Left lobe of liver (tissue), 2 donors: Measurements from ENCODE around the gene MOBP. TPM values are rescaled to one million over a fixed set of nuclear protein-coding genes. Genes with fewer than 3 reads are reported as not detected.
"Not testable (repeated sequence)": the region's sequence is repeated elsewhere in the genome, so short reads cannot be mapped to it uniquely, and the experiment has no call there.

Experiments
- ATAC-seq: fragments of 200-7000 bp; cut with Tn5 transposase; one replicate; pipeline ENCODE4 v1.9.1; 2020; ENCODE audit warnings: mild to moderate bottlenecking, moderate library complexity
- DNase-seq: peaks from one replicate; pipeline ENCODE4 v3.0.0-alpha.2; 2020; ENCODE audit warnings: low spot score
- total RNA-seq: library from RNA; stranded (reverse); gene quantifications from one replicate; pipeline ENCODE4 v1.2.1, GENCODE V29; 2021
- donor health status: DM: no; HTN: no; CAD: no; lungs with moderate emphysema.
- donor health status: DM: no; HTN: yes; CAD: no.

MOBP gene
- total RNA-seq, 1 donor from 2014 or later, result not detected

GRCh38 chr3:39448506-39449233 is 18.8 kb upstream of the MOBP start:
- no peak for ATAC-seq

GRCh38 chr3:39449796-39450195 is 17.7 kb upstream of the MOBP start:
- DNase-seq, result no peak
- ATAC-seq, result no peak

More at GRCh38 chr3:39448506-39449233, 18.8 kb upstream of the MOBP start:
- DNase-seq, result no peak

- DNase-seq (no peak), ATAC-seq (no peak)
These were observed 14.3 kb upstream of the MOBP start for GRCh38 chr3:39453134-39453533.

GRCh38 chr3:39453872-39454271 is 13.6 kb upstream of the MOBP start:
- ATAC-seq, DNase-seq: not testable (repeated sequence)

GRCh38 chr3:39454591-39455217 is 12.8 kb upstream of the MOBP start:
- DNase-seq, result no peak
- ATAC-seq, result no peak

- ATAC-seq, result no peak
These were observed 11.3 kb upstream of the MOBP start for GRCh38 chr3:39456159-39456558.

GRCh38 chr3:39457361-39457760 is 10.1 kb upstream of the MOBP start:
- no peak for ATAC-seq
- no peak for DNase-seq

More at GRCh38 chr3:39456159-39456558, 11.3 kb upstream of the MOBP start:
- DNase-seq, result no peak

GRCh38 chr3:39458579-39458978 is 8.9 kb upstream of the MOBP start:
- ATAC-seq, DNase-seq: not testable (repeated sequence)

- no peak for ATAC-seq
- DNase-seq, result no peak
These were observed 6.8 kb upstream of the MOBP start for GRCh38 chr3:39460677-39461076.

GRCh38 chr3:39463269-39463668 is 4.2 kb upstream of the MOBP start:
- no peak for ATAC-seq
- DNase-seq, result no peak

- DNase-seq, result no peak
- no peak for ATAC-seq
These were observed 492 bp upstream of the MOBP start for GRCh38 chr3:39466988-39467387.

GRCh38 chr3:39468108-39468436 is 592 bp downstream of the MOBP start:
- DNase-seq (no peak), ATAC-seq (no peak)

GRCh38 chr3:39469258-39469657 is 1.8 kb downstream of the MOBP start:
- no peak for DNase-seq
- no peak for ATAC-seq

GRCh38 chr3:39469945-39470344 is 2.5 kb downstream of the MOBP start:
- ATAC-seq (no peak), DNase-seq (no peak)

- no peak for ATAC-seq
- no peak for DNase-seq
These were observed 4.2 kb downstream of the MOBP start for GRCh38 chr3:39471652-39472051.

- ATAC-seq (no peak), DNase-seq (no peak)
These were observed 6.1 kb downstream of the MOBP start for GRCh38 chr3:39473452-39474125.

- no peak for DNase-seq
- no peak for ATAC-seq
These were observed 6.6 kb downstream of the MOBP start for GRCh38 chr3:39474126-39474515.

- DNase-seq, result no peak
- ATAC-seq, result no peak
These were observed 9.3 kb downstream of the MOBP start for GRCh38 chr3:39476783-39477182.

- ATAC-seq, result no peak
- DNase-seq, result no peak
These were observed 10.7 kb downstream of the MOBP start for GRCh38 chr3:39478226-39478625.

GRCh38 chr3:39479701-39480414 is 12.4 kb downstream of the MOBP start:
- ATAC-seq, result no peak
- no peak for DNase-seq

- ATAC-seq, result no peak
- no peak for DNase-seq
These were observed 18.1 kb downstream of the MOBP start for GRCh38 chr3:39485547-39485946.

GRCh38 chr3:39491014-39491413 is 23.5 kb downstream of the MOBP start:
- DNase-seq (no peak), ATAC-seq (no peak)
